Measurements from ENCODE around the gene MSANTD7.

Gene MSANTD7

DNA sequence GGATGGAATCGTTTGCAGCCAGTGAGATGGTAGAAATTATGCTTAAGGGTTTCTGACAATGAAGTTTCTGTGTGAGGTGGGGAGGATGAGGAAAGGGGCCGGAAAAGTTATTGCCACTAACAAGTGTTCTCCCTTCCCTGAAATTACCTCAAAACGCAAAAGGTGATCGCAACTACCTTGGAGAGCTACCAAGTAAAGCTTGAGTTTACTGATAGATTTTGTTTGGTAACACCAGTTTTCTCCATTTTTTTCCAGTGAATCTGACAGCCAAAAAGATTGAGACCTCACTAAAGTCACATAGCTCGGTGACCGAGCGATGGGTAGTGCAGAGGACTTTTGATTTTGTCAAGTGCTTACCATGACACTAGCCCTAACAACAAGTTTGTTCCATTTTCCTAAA is 42.1 kb downstream of the MSANTD7 start:
- no peak for DNase-seq (ENCODE audit: low read depth in 3 of 3)

DNA sequence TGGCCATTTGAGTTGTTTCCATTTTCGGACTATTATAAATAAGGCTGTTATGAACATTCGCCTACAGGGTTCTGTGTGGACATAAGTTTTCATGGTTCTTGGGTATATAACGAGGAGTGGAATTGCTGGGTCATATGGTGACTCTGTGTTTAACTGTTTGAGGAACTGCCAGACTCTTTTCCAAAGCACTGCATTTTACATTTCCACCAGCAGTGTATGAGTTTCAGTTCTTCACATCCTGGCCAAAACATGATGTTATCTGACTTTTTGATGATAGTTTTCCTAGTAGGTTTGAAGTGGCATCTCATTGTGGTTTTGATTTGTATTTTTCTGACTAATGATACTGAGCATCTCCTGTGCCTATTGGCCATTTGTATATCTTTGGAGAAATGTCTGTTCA is 46.0 kb downstream of the MSANTD7 start:
- no peak for DNase-seq (ENCODE audit: low read depth in 3 of 3)
